GM18858 (cell line): ENCODE results near the gene TPPP3.

ENCODE experiments used
- ATAC-seq: cut with Tn5 transposase; IDR thresholded peaks from one replicate; pipeline ENCODE4 v1.9.1; 2021; ENCODE audit not compliant: unreplicated experiment

The TPPP3 gene

GRCh38 chr16:67346341-67346740 lies 47.0 kb downstream of the TPPP3 start:
- no peak for ATAC-seq

- no peak for ATAC-seq
These were observed 47.9 kb downstream of the TPPP3 start for GRCh38 chr16:67345401-67345800.

GRCh38 chr16:67342616-67343015 lies 50.7 kb downstream of the TPPP3 start:
- no peak for ATAC-seq

GRCh38 chr16:67341250-67341649 lies 52.0 kb downstream of the TPPP3 start:
- ATAC-seq, result no peak
